HepG2 (cell line): ENCODE results near the gene HOXD12. TPM values are rescaled to one million over a fixed set of nuclear protein-coding genes. Genes with fewer than 3 reads are reported as not detected.

ENCODE experiments used
- EZH2 ChIP-seq: conservative IDR thresholded peaks from 2 replicates; pipeline ENCODE4 v1.6.1; 2012; ENCODE audit warnings: mild to moderate bottlenecking, low read depth, low read length, moderate library complexity
- GABPB1 ChIP-seq: IDR thresholded peaks from 2 replicates; pipeline ENCODE4 v1.6.1; 2016; ENCODE audit warnings: mild to moderate bottlenecking, missing genetic modification reagents, moderate library complexity, missing compliant biosample characterization
- HES4 ChIP-seq: sonication (generic); formaldehyde crosslinking; IDR thresholded peaks from 2 replicates; pipeline ENCODE4 v1.9.0; 2021; ENCODE audit warnings: mild to moderate bottlenecking, missing genetic modification reagents, borderline replicate concordance
- HNF4G ChIP-seq, 2 experiments: sonication (generic) in 1 of 2; formaldehyde crosslinking in 1 of 2; IDR thresholded peaks; 2 replicates each; pipeline versions ENCODE4 v1.4.0 to v1.6.1; 2011 to 2020; ENCODE audit warnings: borderline replicate concordance in 2 of 2, low read depth in 2 of 2, mild to moderate bottlenecking in 2 of 2, low read length in 1 of 2, missing genetic modification reagents in 1 of 2, moderate library complexity in 1 of 2
- ISL2 ChIP-seq: sonication (generic); formaldehyde crosslinking; IDR thresholded peaks from 2 replicates; pipeline ENCODE4 v1.5.0; 2020; ENCODE audit warnings: missing genetic modification reagents
- KMT2A ChIP-seq: sonication (generic); formaldehyde crosslinking; IDR thresholded peaks from 2 replicates; pipeline ENCODE4 v1.4.0; 2020; ENCODE audit warnings: missing genetic modification reagents
- MEF2D ChIP-seq: sonication (generic); formaldehyde crosslinking; IDR thresholded peaks from 2 replicates; pipeline ENCODE4 v1.5.1; 2020; ENCODE audit warnings: mild to moderate bottlenecking, missing genetic modification reagents
- MZF1 ChIP-seq: sonication (generic); formaldehyde crosslinking; IDR thresholded peaks from 2 replicates; pipeline ENCODE4 v1.8.1; 2023; ENCODE audit warnings: mild to moderate bottlenecking, missing genetic modification reagents, borderline replicate concordance
- SALL1 ChIP-seq: sonication (generic); formaldehyde crosslinking; IDR thresholded peaks from 2 replicates; pipeline ENCODE4 v1.8.0; 2022; ENCODE audit warnings: mild to moderate bottlenecking, missing genetic modification reagents
- SPEN ChIP-seq: sonication (generic); formaldehyde crosslinking; IDR thresholded peaks from 2 replicates; pipeline ENCODE4 v1.5.1; 2020; ENCODE audit warnings: low read depth, mild to moderate bottlenecking, missing genetic modification reagents
- THAP11 ChIP-seq: IDR thresholded peaks from 2 replicates; pipeline ENCODE4 v1.6.1; 2016; ENCODE audit warnings: missing biosample characterization, missing genetic modification reagents
- TMF1 ChIP-seq: sonication (generic); formaldehyde crosslinking; IDR thresholded peaks from 2 replicates; pipeline ENCODE4 v1.8.1; 2022; ENCODE audit warnings: low read depth, missing genetic modification reagents
- ZNF337 ChIP-seq: sonication (generic); formaldehyde crosslinking; IDR thresholded peaks from 2 replicates; pipeline ENCODE4 v1.5.1; 2020; ENCODE audit warnings: missing genetic modification reagents, low read depth, mild to moderate bottlenecking, borderline replicate concordance
- ZNF33A ChIP-seq: sonication (generic); formaldehyde crosslinking; IDR thresholded peaks from 2 replicates; pipeline ENCODE4 v1.5.1; 2020; ENCODE audit warnings: missing genetic modification reagents, mild to moderate bottlenecking, moderate library complexity, borderline replicate concordance
- ZNF615 ChIP-seq: sonication (generic); formaldehyde crosslinking; IDR thresholded peaks from 2 replicates; pipeline ENCODE4 v1.5.0; 2020; ENCODE audit warnings: mild to moderate bottlenecking, missing genetic modification reagents, borderline replicate concordance
- ZNF616 ChIP-seq: sonication (generic); formaldehyde crosslinking; IDR thresholded peaks from 2 replicates; pipeline ENCODE4 v1.5.0; 2020; ENCODE audit warnings: low read depth, mild to moderate bottlenecking, missing genetic modification reagents
- ZNF644 ChIP-seq: IDR thresholded peaks from 2 replicates; pipeline ENCODE4 v1.6.1; 2016; ENCODE audit warnings: low read depth
- ZNF768 ChIP-seq: sonication (generic); formaldehyde crosslinking; IDR thresholded peaks from 2 replicates; pipeline ENCODE4 v1.4.0; 2020; ENCODE audit warnings: missing genetic modification reagents
- ZNF772 ChIP-seq: sonication (generic); formaldehyde crosslinking; IDR thresholded peaks from 2 replicates; pipeline ENCODE4 v1.5.0; 2020; ENCODE audit warnings: mild to moderate bottlenecking, missing genetic modification reagents
- polyA plus RNA-seq, 8 experiments: library from polyadenylated mRNA; depleted of rRNA in 3 of 8; stranded (reverse) in 7 of 8; unstranded in 1 of 8; fragments of >200 nt; fragmentation: Illumina TruSeq in 4 of 8; extraction: Trizol in 4 of 8; gene quantifications; 2 replicates each; pipeline versions ENCODE4 v1.2.1 to v1.2.3, GENCODE V29; 2011 to 2016; ENCODE audit warnings: low read depth in 4 of 8, missing spikeins in 1 of 8, mixed read lengths in 1 of 8; ENCODE audit not compliant: insufficient read depth in 1 of 8
- total RNA-seq, 5 experiments: library from RNA; depleted of rRNA; stranded (reverse); fragments of >200 nt; fragmentation: Illumina TruSeq; extraction: Trizol; gene quantifications; 2 replicates each; pipeline ENCODE4 v1.2.3, GENCODE V29; 2016; ENCODE audit warnings: low read depth in 1 of 5
- TF ChIP-seq, protein P1 (sequence below): sonication (generic); formaldehyde crosslinking; IDR thresholded peaks from 2 replicates; pipeline ENCODE4 v1.4.0; 2020; ENCODE audit warnings: mild to moderate bottlenecking, missing genetic modification reagents
- TF ChIP-seq, protein P2 (sequence below): sonication (generic); formaldehyde crosslinking; conservative IDR thresholded peaks from 2 replicates; pipeline ENCODE4 v1.8.1; 2023; ENCODE audit warnings: missing genetic modification reagents
- TF ChIP-seq, protein P3 (sequence below): IDR thresholded peaks from 2 replicates; pipeline ENCODE4 v1.6.1; 2016; ENCODE audit warnings: missing compliant biosample characterization, missing genetic modification reagents, borderline replicate concordance
- TF ChIP-seq, protein P4 (sequence below): sonication (generic); formaldehyde crosslinking; IDR thresholded peaks from 2 replicates; pipeline ENCODE4 v1.4.0; 2020; ENCODE audit warnings: missing genetic modification reagents
- TF ChIP-seq, protein P5 (sequence below): IDR thresholded peaks from 2 replicates; pipeline ENCODE4 v1.6.1; 2016; ENCODE audit warnings: low read depth, borderline replicate concordance

The HOXD12 gene
- total and polyA plus RNA-seq, 2 of the 13 experiments (the other 11 are each of a cell fraction or from before 2014, with no cell fraction given), result not detected

DNA sequence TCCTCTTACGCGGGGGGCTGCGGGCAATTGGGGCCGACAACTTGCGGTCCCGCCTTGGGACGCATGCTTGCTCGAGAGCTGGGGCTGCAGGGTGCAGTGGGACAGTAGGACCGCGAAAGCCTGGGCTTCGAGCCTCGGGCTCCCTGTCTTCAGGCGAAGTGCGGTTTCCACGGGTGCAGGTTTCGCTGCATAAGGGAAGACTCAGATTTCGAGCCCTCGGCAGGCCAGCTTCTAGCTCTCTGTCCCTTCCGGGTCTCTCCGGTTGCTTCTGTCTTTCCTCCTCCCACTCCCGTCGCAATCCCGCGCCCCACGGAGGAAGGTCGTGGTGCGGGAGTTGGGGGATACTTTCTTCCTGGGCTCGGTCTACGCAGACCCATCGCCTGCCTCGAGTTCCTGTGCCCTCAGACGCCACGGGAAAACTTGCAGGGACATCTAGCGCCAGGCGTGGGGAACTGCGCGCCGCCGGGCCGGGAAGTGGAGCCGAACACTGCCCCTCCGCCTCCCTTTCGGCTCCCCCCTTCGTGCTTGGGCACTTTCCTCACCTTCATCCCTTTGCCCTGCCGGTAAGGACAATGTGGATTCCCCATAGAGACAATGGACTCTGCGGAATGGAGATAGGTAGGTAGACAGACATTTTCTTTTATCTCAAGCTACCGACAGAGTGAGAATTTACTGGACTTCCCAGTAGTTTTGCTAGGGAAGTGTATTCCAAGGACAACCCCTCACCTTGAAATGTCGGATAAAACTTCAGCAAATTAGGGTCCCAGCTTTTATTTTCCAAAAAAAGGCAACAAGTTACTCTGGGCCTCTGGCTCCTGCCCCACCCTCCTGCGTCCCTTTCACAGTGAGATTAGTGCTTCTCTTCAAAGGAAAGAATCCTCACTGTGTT, 11.3 kb upstream of the HOXD12 start (continued):
- TF ChIP-seq, protein P1, sequence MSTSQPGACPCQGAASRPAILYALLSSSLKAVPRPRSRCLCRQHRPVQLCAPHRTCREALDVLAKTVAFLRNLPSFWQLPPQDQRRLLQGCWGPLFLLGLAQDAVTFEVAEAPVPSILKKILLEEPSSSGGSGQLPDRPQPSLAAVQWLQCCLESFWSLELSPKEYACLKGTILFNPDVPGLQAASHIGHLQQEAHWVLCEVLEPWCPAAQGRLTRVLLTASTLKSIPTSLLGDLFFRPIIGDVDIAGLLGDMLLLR, result no peak
- TF ChIP-seq TMF1, result 0 out of 2 replicates have a peak, but pooled peaks have one; percentile 60
- TF ChIP-seq GABPB1 (CRISPR knock-in tag), result peak; percentile 72
- peak; percentile 13; the same call in 1 of the 2 replicates for TF ChIP-seq ISL2 (CRISPR knock-in tag)
- TF ChIP-seq KMT2A (CRISPR knock-in tag), result peak; percentile 63; the same call in 1 of the 2 replicates
- TF ChIP-seq SALL1 (CRISPR knock-in tag), result peak; percentile 81; the same call in 1 of the 2 replicates
- TF ChIP-seq ZNF337 (CRISPR knock-in tag), result no peak
- TF ChIP-seq, protein P2, sequence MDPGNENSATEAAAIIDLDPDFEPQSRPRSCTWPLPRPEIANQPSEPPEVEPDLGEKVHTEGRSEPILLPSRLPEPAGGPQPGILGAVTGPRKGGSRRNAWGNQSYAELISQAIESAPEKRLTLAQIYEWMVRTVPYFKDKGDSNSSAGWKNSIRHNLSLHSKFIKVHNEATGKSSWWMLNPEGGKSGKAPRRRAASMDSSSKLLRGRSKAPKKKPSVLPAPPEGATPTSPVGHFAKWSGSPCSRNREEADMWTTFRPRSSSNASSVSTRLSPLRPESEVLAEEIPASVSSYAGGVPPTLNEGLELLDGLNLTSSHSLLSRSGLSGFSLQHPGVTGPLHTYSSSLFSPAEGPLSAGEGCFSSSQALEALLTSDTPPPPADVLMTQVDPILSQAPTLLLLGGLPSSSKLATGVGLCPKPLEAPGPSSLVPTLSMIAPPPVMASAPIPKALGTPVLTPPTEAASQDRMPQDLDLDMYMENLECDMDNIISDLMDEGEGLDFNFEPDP (CRISPR knock-in tag), result no peak
- no peak for TF ChIP-seq ZNF615 (CRISPR knock-in tag)
- no peak for TF ChIP-seq ZNF616 (CRISPR knock-in tag)
- TF ChIP-seq EZH2, result peak; percentile 76; the same call in 1 of the 2 replicates
- TF ChIP-seq MEF2D, result 0 out of 2 replicates have a peak, but pooled peaks have one; percentile 4
- TF ChIP-seq, protein P3, sequence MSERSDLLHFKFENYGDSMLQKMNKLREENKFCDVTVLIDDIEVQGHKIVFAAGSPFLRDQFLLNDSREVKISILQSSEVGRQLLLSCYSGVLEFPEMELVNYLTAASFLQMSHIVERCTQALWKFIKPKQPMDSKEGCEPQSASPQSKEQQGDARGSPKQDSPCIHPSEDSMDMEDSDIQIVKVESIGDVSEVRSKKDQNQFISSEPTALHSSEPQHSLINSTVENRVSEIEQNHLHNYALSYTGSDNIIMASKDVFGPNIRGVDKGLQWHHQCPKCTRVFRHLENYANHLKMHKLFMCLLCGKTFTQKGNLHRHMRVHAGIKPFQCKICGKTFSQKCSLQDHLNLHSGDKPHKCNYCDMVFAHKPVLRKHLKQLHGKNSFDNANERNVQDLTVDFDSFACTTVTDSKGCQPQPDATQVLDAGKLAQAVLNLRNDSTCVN (CRISPR knock-in tag), result 0 out of 2 replicates have a peak, but pooled peaks have one; percentile 19
- TF ChIP-seq THAP11, result 0 out of 2 replicates have a peak, but pooled peaks have one; percentile 30
- no peak for TF ChIP-seq ZNF33A (CRISPR knock-in tag)
- no peak for TF ChIP-seq MZF1 (CRISPR knock-in tag)
- peak; percentile 50; the same call in 1 of the 2 replicates for TF ChIP-seq HES4 (CRISPR knock-in tag)
- TF ChIP-seq, protein P4, sequence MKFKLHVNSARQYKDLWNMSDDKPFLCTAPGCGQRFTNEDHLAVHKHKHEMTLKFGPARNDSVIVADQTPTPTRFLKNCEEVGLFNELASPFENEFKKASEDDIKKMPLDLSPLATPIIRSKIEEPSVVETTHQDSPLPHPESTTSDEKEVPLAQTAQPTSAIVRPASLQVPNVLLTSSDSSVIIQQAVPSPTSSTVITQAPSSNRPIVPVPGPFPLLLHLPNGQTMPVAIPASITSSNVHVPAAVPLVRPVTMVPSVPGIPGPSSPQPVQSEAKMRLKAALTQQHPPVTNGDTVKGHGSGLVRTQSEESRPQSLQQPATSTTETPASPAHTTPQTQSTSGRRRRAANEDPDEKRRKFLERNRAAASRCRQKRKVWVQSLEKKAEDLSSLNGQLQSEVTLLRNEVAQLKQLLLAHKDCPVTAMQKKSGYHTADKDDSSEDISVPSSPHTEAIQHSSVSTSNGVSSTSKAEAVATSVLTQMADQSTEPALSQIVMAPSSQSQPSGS (CRISPR knock-in tag), result 0 out of 2 replicates have a peak, but pooled peaks have one; percentile 26
- 0 out of 2 replicates have a peak, but pooled peaks have one; percentile 44 for TF ChIP-seq ZNF768
- no peak for TF ChIP-seq SPEN (CRISPR knock-in tag)
- TF ChIP-seq HNF4G (IDR thresholded peaks at IDR 0.05; ENCODE audit: borderline replicate concordance, low read depth, low read length), result no peak
- TF ChIP-seq HNF4G (CRISPR knock-in tag; IDR thresholded peaks at IDR 0.05; ENCODE audit: borderline replicate concordance, low read depth), result no peak; the same call in 1 of the 2 replicates
- 0 out of 2 replicates have a peak, but pooled peaks have one; percentile 30 for TF ChIP-seq ZNF772 (CRISPR knock-in tag)
- no peak for TF ChIP-seq ZNF644 (CRISPR knock-in tag)
- TF ChIP-seq, protein P5, sequence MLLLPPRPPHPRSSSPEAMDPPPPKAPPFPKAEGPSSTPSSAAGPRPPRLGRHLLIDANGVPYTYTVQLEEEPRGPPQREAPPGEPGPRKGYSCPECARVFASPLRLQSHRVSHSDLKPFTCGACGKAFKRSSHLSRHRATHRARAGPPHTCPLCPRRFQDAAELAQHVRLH (CRISPR knock-in tag), result peak; percentile 44; the same call in 1 of the 2 replicates
